CD4-positive, alpha-beta T cell treated with Interleukin-2 at 100 ng/mL for 4 hours (primary cell): Measurements from ENCODE around the gene THAP6.
"Not testable (repeated sequence)": the region's sequence is repeated elsewhere in the genome, so short reads cannot be mapped to it uniquely, and the experiment has no call there.

Experiments used
- DNase-seq: peaks from one replicate; pipeline ENCODE4 v3.0.0-alpha.2; 2020; ENCODE audit warnings: low spot score

Gene THAP6, protein sequence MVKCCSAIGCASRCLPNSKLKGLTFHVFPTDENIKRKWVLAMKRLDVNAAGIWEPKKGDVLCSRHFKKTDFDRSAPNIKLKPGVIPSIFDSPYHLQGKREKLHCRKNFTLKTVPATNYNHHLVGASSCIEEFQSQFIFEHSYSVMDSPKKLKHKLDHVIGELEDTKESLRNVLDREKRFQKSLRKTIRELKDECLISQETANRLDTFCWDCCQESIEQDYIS

GRCh38 chr4:75514131-75514948 is at the start of gene THAP6, which contains the start of gene RCHY1:
Gene THAP6, plus strand, starts transcription at chr4:75514473. Its CDS starts 980 bp downstream, at chr4:75515453.
Gene RCHY1, minus strand, starts transcription at chr4:75514403. Its CDS starts 117 bp downstream, at chr4:75514286.
- peak; percentile 88 for DNase-seq

- no peak for DNase-seq
These were observed 44.4 kb upstream of the THAP6 start for GRCh38 chr4:75469896-75470295.

- DNase-seq, result no peak
These were observed 43.5 kb upstream of the THAP6 start for GRCh38 chr4:75470738-75471137.

GRCh38 chr4:75477201-75477600 is 37.1 kb upstream of the THAP6 start:
- DNase-seq, result no peak

DNA sequence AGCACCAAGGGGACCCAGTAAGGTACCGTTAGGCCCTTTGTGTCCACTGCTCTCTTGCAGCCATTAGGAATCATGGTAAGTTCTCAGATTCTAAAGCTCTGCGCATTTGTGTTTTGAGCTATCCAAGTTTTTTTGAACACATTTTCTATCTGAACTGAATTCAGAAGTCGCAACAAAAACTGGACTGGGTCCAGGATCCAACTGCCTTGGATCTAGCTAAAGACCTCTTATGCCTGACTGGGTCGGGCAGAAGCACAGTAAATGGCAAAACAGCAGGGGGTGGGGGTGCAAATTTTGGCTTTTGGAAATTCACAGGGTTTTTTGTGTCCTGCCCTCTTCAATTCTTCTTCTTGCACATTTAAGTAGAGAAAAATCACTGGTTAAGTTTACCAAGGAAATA is 30.1 kb upstream of the THAP6 start:
- no peak for DNase-seq

DNA sequence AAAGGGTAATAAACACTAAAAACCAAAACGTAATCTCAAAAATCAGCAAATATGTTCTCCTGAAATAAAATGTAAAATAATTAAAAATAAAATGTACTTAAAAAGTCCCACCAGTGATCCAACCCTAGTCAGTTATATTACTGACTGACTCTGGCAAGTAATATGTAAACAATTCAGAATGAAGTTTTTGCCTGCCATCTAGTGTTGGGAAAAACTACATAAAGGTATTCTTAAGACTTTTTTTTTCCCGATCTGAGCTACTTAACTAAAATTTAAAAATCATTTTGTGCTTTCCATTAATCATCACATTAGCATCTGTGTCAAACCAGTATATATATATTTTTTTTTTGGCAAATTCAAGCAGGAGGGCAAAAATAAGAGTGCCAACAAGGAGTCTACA is 24.1 kb upstream of the THAP6 start:
- no peak for DNase-seq

- no peak for DNase-seq
These were observed 19.7 kb upstream of the THAP6 start for GRCh38 chr4:75494563-75494962.

GRCh38 chr4:75495476-75495875 is 18.8 kb upstream of the THAP6 start:
- DNase-seq, result no peak

DNA sequence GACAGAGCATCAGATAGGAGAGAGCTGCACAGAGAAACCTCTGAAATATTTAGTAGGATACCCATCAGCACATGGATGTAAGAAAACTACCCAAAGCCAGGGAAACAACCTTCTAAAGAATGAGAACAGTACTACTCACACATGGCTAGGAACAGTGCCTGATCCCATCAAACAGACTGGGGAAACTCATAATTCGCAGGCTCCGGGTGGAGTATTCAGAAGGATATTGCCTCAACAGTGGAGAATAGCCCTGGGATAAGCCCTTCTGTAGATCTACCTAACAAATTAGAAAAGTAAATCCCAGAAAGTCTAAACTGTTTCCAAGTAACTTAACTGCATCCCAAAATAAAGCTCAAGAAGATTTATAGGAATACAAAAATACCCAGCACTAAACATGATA is 17.9 kb upstream of the THAP6 start:
- DNase-seq, result no peak

DNA sequence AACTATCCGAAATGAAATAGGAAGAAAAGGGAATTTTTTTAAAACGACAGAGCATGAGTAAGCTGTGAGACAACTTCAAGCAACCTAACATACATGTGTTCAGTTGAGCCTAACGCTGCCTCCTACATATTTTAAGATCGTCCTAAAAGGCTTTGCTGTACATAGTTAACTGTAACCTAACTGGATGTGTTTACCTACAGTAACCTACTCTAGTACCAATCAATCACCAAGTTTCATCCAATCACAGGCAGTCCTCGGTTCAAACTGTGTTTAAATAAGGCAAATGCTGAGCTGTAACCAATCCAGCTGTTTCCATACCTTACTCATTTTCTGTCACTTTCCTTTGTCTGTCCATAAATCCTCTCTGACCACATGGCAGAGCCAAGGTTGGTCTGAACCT is 17.1 kb upstream of the THAP6 start:
- DNase-seq, result no peak

DNA sequence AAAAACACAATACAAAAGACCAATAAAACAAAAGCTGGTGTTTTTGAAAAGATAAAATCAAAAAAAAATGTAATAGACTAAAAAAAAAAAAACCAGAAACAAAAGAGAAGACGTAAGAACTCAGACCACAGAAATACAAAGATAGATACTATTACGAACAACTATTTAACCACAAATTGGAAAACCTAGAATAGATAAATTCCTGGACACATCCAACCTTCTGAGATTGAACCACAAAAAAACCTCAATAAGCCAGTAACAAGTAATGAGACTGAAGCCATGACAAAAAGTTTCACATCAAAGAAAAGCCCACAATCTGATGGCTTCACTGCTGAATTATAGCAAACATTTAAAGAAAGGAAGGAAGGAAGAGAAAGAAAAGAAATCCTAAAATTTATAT is 16.2 kb upstream of the THAP6 start:
- DNase-seq, result no peak

DNA sequence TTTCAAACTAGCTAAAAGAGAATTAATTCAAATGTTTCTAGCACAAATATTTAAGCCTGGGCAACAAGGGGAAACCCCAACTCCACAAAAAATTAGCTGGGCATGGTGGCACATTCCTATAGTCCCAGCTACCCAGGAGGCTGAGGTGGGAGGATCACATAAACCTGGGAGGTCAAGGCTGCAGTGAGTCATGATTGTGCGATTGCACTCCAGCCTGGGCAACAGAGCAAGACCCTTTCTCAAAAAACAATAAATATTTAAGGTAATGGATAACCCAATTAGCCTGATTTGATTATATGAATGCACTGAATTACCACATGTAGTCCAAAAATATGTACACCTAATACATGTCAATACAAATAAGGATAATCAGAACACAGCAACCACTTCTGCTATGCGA is 14.4 kb upstream of the THAP6 start:
- no peak for DNase-seq

- no peak for DNase-seq
These were observed 11.6 kb upstream of the THAP6 start for GRCh38 chr4:75502671-75503070.

DNA sequence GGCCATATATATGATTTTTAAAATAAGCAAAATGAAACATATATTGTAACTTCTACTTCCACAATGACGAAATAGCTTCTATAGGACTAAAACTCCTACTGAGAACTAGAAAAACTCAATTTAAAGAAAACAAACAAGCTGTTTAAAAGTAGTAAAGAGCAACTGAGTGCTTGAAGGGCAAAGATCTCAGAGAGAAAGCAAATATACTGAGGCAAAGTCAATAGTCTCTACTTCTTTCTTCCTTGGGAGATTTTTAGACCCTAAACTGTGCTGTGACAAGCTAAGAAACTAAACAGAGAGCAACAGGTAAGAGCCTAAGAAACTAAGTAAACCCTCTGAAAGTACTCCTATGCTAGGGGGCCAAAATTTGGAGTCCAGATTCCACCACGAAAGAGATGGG is 8.6 kb upstream of the THAP6 start:
- no peak for DNase-seq

DNA sequence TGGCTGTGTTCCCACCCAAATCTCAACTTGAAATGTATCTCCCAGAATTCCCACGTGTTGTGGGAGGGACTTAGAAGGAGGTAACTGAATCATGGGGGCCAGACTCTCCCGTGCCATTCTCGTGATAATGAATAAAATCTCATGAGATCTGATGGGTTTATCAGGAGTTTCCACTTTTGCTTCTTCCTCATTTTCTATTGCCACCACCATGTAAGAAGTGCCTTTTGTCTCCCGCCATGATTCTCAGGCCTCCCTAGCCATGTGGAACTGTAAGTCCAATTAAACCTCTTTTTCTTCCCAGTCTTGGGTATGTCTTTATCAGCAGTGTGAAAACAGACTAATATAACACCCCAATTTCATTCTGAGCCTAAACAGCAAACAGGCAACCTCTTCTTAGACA is 4.7 kb upstream of the THAP6 start:
- DNase-seq, result not testable (repeated sequence)

DNA sequence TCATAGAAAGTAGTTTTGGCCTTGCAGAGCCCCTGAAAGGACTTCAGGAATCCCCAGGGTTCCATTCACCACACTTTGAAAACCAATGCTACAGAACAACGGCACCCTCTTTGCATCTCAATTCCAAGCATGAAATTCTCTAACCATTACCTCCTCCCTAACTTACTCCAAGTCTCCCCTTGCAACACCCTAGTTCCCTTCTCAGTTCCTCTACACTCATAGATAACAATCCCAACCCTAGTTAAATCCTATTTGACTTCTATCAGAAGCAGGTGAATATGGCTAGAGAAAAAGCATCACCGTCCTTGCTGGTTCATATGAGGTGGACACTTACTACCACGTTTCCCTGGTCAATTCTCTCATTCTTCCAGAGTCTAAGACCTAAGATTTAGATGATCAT is 2.4 kb upstream of the THAP6 start:
- DNase-seq, result no peak

GRCh38 chr4:75512386-75513211 is 1.7 kb upstream of the THAP6 start:
- peak; percentile 8 for DNase-seq

DNA sequence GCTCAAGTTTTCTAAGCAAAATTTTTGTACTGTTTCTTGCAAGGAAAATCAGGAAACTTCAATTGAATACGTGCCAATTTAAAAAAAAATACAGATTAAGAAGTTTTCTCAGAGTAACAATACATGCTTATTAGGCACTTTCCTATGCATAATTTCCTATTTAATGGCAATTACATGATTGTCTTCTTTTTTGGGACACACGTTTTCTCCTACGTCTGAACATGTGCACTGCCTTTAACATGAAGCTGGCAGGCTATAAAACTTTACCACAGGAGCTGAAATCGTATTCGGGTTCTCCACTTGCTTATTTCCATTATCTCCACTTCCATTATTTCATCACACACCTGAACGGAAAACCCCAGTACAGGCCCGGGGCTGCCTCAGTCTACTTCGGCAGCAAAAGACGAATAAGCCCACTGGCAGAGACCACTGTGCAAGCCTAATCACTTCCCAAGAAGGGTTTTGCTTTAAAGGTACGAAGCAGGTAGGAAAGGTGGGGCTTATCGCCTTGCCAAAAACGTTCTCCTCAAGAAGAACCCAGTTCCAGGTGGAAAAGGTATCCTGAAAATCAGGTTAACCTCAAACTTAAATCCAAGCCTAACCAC is 645 bp upstream of the THAP6 start:
- DNase-seq, result no peak

DNA sequence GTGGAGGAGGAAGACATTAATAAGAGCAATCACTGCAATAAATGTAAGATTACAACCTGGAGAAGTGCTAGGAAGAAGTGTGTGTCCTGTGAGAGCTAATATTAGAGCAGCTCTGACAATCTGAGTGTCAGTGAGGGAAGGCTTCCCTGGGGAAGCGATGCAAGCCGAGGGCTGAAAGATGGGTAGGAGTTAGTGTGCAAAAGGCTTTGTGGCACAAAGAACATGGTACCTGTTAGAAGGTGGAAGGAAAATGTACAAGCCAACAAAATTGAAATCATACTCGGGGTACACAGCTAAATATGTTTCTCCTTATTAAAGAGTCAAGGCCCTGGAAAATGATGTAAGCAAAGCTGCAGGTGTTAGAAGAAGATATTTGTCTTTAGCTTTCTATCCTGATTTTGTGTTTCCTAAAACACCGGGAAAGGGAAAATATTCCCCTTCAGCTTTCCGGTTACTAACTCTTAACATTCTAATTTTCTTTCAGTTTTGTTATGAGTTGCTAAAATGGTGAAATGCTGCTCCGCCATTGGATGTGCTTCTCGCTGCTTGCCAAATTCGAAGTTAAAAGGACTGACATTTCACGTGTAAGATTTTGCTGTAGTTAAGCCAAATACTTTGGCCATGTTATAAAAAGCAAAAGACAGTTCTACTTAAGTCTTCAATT is 808 bp downstream of the THAP6 start:
- peak; percentile 31 for DNase-seq

GRCh38 chr4:75516144-75516543 is 1.9 kb downstream of the THAP6 start:
- no peak for DNase-seq

DNA sequence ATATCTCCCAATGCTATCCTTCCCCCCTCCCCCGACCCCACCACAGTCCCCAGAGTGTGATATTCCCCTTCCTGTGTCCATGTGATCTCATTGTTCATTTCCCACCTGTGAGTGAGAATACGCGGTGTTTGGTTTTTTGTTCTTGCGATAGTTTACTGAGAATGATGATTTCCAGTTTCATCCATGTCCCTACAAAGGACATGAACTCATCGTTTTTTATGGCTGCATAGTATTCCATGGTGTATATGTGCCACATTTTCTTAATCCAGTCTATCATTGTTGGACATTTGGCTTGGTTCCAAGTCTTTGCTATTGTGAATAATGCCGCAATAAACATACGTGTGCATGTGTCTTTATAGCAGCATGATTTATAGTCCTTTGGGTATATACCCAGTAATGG is 5.2 kb downstream of the THAP6 start:
- DNase-seq, result not testable (repeated sequence)

DNA sequence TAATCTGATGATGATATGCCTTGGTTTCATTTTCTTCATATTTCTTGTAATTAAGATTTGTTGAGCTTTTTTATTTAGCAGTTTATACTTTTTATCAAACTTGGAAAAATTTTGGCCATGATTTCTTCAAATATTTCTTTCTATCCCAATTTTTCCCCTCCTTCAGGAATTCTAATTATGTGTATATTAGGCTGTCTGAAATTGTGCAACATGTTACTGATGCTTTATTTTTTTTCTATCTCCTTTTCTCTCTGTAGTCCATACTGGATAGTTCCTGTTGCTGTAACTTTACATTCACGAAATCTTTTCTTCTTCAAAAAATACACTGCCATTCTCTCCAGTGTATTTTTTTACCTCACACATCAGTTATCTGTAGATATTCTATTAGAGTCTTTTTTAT is 10.8 kb downstream of the THAP6 start:
- DNase-seq, result no peak
